ENCODE results near the gene ALG14.

GRCh38 chr1:95048317-95048716 is 24.4 kb downstream of the ALG14 start:
- TF ChIP-seq CTCF (IDR thresholded peaks at IDR 0.05) (no peak), EZH2 (IDR thresholded peaks at IDR 0.05) (no peak)

Measured in neural progenitor cell (in vitro differentiated cells).